IPS-18a (cell line): ENCODE data around the gene BRCA1.
"Not testable (repeated sequence)": the region's sequence is repeated elsewhere in the genome, so short reads cannot be mapped to it uniquely, and the experiment has no call there.

ENCODE experiments used
- H3K27ac ChIP-seq: one replicate; pipeline ENCODE4 v1.5.1; 2013; ENCODE audit warnings: low read length
- H3K27me3 ChIP-seq: one replicate; pipeline ENCODE4 v1.6.1; 2013; ENCODE audit warnings: mild to moderate bottlenecking, low read length; ENCODE audit not compliant: control insufficient read depth, insufficient read depth
- H3K36me3 ChIP-seq: one replicate; pipeline ENCODE4 v1.6.1; 2013; ENCODE audit warnings: low read depth, low read length; ENCODE audit not compliant: control insufficient read depth
- H3K4me1 ChIP-seq: one replicate; pipeline ENCODE4 v1.6.1; 2013; ENCODE audit warnings: low read depth, low read length; ENCODE audit not compliant: control insufficient read depth
- H3K4me3 ChIP-seq: one replicate; pipeline ENCODE4 v1.5.1; 2013; ENCODE audit warnings: low read length
- H3K9ac ChIP-seq: one replicate; pipeline ENCODE4 v1.6.1; 2013; ENCODE audit warnings: mild to moderate bottlenecking, low read length, moderate library complexity
- H3K9me3 ChIP-seq: one replicate; pipeline ENCODE4 v1.6.1; 2013; ENCODE audit warnings: low read depth, low read length; ENCODE audit not compliant: control insufficient read depth

Gene BRCA1

GRCh38 chr17:43003542-43004172, 121.5 kb downstream of the BRCA1 start:
- Histone ChIP-seq H3K27ac (no peak overlapping the region), H3K36me3 (peaks cover 42% of the 10 kb centered on the region), H3K27me3 (no peaks in the 10 kb centered on the region), H3K4me1 (peaks cover 10% of the 10 kb centered on the region), H3K9me3 (no peaks in the 10 kb centered on the region), H3K9ac (no peak overlapping the region), H3K4me3 (no peak overlapping the region)

- H3K4me1 ChIP-seq, result peaks cover 12% of the 10 kb centered on the region
- not testable (repeated sequence) for H3K27me3 ChIP-seq, H3K4me3 ChIP-seq, H3K27ac ChIP-seq, H3K9ac ChIP-seq, H3K9me3 ChIP-seq
- peaks cover 42% of the 10 kb centered on the region for H3K36me3 ChIP-seq
Observed at GRCh38 chr17:43000894-43001293, 124.3 kb downstream of the BRCA1 start.

- Histone ChIP-seq H3K4me1 (peaks cover 12% of the 10 kb centered on the region), H3K27ac (peak overlapping the region; percentile 93), H3K27me3 (no peaks in the 10 kb centered on the region), H3K9me3 (no peaks in the 10 kb centered on the region), H3K36me3 (peaks cover 42% of the 10 kb centered on the region), H3K4me3 (peak overlapping the region; percentile 97), H3K9ac (peak overlapping the region; percentile 97)
Observed at GRCh38 chr17:42999003-42999525, 126.1 kb downstream of the BRCA1 start.

DNA sequence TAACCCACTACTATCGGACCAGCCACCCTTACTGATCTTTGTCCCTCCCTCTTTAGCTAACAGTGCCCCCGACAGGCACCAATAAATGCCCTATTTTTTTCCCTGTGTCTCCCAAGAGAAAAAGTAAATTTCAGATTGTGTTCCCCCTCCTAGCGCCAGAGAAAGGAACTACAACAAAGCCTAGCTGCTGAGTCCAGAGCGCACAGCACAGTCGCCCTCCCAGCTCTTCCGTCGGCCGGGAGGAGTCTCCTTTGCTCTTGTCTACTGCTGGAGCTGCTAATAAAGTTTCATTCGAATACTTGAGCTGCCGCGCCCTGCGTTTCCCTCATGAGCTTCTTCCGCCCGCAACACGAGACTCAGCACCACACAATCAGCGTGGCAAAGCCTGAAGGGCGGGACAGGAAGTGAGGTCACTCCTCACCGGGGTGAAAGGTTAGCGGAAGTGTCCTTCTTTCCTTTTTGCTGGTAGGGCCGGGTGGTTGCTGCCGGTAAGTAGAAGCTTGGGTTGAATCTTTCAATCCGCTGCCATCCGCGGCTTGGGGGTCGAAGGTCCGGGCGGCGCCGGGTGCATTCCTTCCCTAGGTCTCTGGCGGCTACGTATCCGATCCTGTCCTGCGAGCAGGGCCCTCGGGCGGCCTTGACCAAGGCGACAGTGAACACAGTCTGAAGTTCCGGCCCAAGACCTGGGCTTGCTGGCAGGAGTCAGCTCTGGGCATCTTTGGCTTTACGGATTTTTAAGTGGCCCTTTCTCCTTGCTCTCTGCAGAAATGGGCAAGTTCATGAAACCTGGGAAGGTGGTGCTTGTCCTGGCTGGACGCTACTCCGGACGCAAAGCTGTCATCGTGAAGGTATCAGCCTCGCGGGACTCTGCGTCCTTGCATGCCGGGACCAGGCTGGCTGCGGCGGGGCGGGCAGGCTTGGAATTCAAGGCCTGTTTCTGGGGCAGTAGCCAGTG, 126.9 kb downstream of the BRCA1 start, which contains the start of gene RPL27:
RPL27 (plus strand) TSS at position 436 of the 955 bp plus-strand sequence; CDS start at position 768, 332 bp downstream.
- H3K9ac ChIP-seq, result peak within 1 kb of the TSS; percentile 97
- peak within 1 kb of the TSS; percentile 97 for H3K4me3 ChIP-seq
- peaks cover 38% of the 10 kb centered on the region for H3K36me3 ChIP-seq
- H3K27ac ChIP-seq, result peak within 1 kb of the TSS; percentile 93
- H3K9me3 ChIP-seq, result no peaks in the 10 kb centered on the region
- no peaks in the 10 kb centered on the region for H3K27me3 ChIP-seq
- peaks cover 12% of the 10 kb centered on the region for H3K4me1 ChIP-seq

- H3K9me3 ChIP-seq, result no peaks in the 10 kb centered on the region
- H3K9ac ChIP-seq, result peak overlapping the region; percentile 43
- H3K27me3 ChIP-seq, result no peaks in the 10 kb centered on the region
- H3K27ac ChIP-seq, result no peak overlapping the region
- H3K36me3 ChIP-seq, result peaks cover 38% of the 10 kb centered on the region
- peaks cover 12% of the 10 kb centered on the region for H3K4me1 ChIP-seq
- H3K4me3 ChIP-seq, result peak overlapping the region; percentile 97
Observed at GRCh38 chr17:42997390-42997983, 127.7 kb downstream of the BRCA1 start.
